Thoracic aorta (tissue), 2 donors: Measurements from ENCODE around the gene WIPF2. TPM values are rescaled to one million over a fixed set of nuclear protein-coding genes. Genes with fewer than 3 reads are reported as not detected.

Experiments used
- ATAC-seq: fragments of 150-250 bp; one replicate; pipeline ENCODE4 v1.8.0; 2017; ENCODE audit warnings: low read depth; ENCODE audit not compliant: insufficient number of reproducible peaks, low FRiP score
- DNase-seq: peaks from one replicate; pipeline ENCODE4 v3.0.0-alpha.2; 2020; ENCODE audit warnings: low spot score
- H3K27ac ChIP-seq, 2 donors: fragments of 200-600 bp; sonication (generic); 1 replicate in 1 of 2; 2 replicates in 1 of 2; pipeline ENCODE4 v1.5.1; 2016; ENCODE audit warnings: mild to moderate bottlenecking in 2 of 2, moderate library complexity in 2 of 2
- H3K27me3 ChIP-seq: fragments of 200-600 bp; sonication (generic); replicated peaks from 2 replicates; pipeline ENCODE4 v1.6.0; 2016; ENCODE audit warnings: mild to moderate bottlenecking; ENCODE audit not compliant: insufficient read depth
- H3K36me3 ChIP-seq: fragments of 200-600 bp; sonication (generic); one replicate; pipeline ENCODE4 v1.5.1; 2016
- H3K4me1 ChIP-seq, 2 donors: fragments of 200-600 bp; sonication (generic); 1 replicate in 1 of 2; 2 replicates in 1 of 2; pipeline versions ENCODE4 v1.5.1 to v1.6.0; 2016; ENCODE audit warnings: low read depth in 2 of 2, mild to moderate bottlenecking in 1 of 2; ENCODE audit not compliant: control insufficient read depth in 1 of 2
- H3K4me3 ChIP-seq: fragments of 200-600 bp; sonication (generic); 2 replicates; pipeline ENCODE4 v1.5.1; 2016; ENCODE audit warnings: mild to moderate bottlenecking
- H3K9me3 ChIP-seq: fragments of 200-600 bp; sonication (generic); 2 replicates; pipeline ENCODE4 v1.5.1; 2016
- CTCF ChIP-seq: fragments of 200-600 bp; sonication (generic); IDR thresholded peaks from one replicate; pipeline ENCODE4 v1.5.1; 2019; ENCODE audit warnings: antibody characterized with exemption
- total RNA-seq, 2 donors: library from RNA; depleted of rRNA; stranded (reverse); fragments of >200 nt; gene quantifications; one replicate each; pipeline versions ENCODE4 v1.1.0 to v1.2.3, GENCODE V29; 2016

The WIPF2 gene
- total RNA-seq, 2 donors from 2014 or later, result 8.9 to 14.0 TPM

GRCh38 chr17:40326832-40327199 lies 107.7 kb downstream of the WIPF2 start:
- peaks cover 86 to 99% of the 10 kb centered on the region in 2 donors for H3K4me1 ChIP-seq
- no peaks in the 10 kb centered on the region for H3K27me3 ChIP-seq
- ATAC-seq (no peak), DNase-seq (no peak)
- no peaks in the 10 kb centered on the region for H3K36me3 ChIP-seq
- H3K27ac ChIP-seq, result peak overlapping the region; percentile 60 to 67
- H3K4me3 ChIP-seq, result peak overlapping the region; percentile 29
- H3K9me3 ChIP-seq, result no peaks in the 10 kb centered on the region
- TF ChIP-seq CTCF, result no peak

DNA sequence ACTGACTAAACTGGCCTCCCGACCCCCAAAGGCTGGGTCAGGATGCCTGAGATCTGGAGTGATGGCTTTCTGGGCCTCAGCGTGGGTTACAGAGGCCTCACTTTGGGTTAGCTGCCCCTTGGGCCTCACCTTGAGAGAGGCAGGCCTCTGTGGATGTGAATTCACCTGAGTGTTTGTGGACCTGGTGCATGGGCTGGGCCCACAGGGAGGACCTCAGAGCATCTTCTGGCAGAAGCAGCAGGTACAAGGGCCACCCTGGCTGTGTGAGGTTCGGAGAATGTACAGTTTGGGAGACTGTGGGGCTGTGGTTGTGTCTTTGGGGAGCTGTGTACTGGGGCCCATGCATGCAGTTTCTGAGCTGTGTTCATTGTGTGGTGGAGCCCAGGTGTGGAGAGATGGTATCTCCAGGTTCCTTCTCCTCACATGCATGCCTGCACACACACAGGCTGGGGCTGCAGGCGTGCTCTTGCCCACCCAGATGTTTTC lies 108.2 kb downstream of the WIPF2 start:
- DNase-seq (no peak), ATAC-seq (no peak)
- Histone ChIP-seq H3K27ac (peak overlapping the region; percentile 60 to 67), H3K36me3 (no peaks in the 10 kb centered on the region), H3K4me3 (peak overlapping the region; percentile 29), H3K27me3 (no peaks in the 10 kb centered on the region), H3K4me1 (peaks cover 86 to 99% of the 10 kb centered on the region in 2 donors), H3K9me3 (no peaks in the 10 kb centered on the region)
- no peak for TF ChIP-seq CTCF

DNA sequence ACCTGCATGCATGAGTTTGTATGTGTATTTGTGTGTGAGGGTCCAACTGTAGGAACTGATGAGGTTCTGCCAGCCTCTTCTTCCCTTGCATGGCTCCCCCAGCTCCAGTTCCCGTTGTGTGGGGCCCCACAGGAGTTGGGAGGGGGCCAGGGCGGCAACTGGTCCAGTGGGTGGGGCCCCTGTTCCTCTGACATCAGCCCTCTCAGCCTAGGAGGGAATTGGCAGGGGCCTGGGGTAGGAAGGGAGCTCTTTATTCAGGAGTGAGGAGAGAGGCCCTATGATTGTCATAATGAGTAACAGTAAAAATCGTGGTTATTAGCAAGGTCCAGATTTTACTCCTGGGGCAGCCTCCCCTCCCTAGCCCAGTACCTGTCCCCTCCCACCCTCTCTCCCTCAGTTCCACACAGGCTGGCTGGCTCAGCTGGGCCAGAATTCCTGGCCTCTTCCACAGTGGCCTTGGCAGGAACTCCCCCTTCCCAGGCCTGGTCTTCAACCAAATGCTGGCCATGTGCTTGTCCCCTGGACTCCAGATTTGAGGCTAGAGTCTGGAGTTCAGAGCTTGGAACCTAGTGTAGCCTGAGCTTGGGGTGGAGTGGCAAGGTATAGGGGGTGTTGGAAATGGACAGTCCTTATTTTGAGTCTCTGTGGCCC lies 108.8 kb downstream of the WIPF2 start:
- Histone ChIP-seq H3K27ac (peak overlapping the region; percentile 60 to 67), H3K4me3 (no peak overlapping the region), H3K4me1 (peaks cover 91 to 99% of the 10 kb centered on the region in 2 donors), H3K27me3 (no peaks in the 10 kb centered on the region), H3K9me3 (no peaks in the 10 kb centered on the region), H3K36me3 (no peaks in the 10 kb centered on the region)
- no peak for DNase-seq
- no peak for ATAC-seq
- no peak for TF ChIP-seq CTCF

- Histone ChIP-seq H3K4me3 (no peak overlapping the region), H3K4me1 (peaks cover 91 to 99% of the 10 kb centered on the region in 2 donors), H3K27me3 (no peaks in the 10 kb centered on the region), H3K27ac (peak overlapping the region; percentile 60 to 67), H3K9me3 (no peaks in the 10 kb centered on the region), H3K36me3 (no peaks in the 10 kb centered on the region)
- ATAC-seq (no peak), DNase-seq (no peak)
- no peak for TF ChIP-seq CTCF
Observed at GRCh38 chr17:40328386-40328766, 109.3 kb downstream of the WIPF2 start.

DNA sequence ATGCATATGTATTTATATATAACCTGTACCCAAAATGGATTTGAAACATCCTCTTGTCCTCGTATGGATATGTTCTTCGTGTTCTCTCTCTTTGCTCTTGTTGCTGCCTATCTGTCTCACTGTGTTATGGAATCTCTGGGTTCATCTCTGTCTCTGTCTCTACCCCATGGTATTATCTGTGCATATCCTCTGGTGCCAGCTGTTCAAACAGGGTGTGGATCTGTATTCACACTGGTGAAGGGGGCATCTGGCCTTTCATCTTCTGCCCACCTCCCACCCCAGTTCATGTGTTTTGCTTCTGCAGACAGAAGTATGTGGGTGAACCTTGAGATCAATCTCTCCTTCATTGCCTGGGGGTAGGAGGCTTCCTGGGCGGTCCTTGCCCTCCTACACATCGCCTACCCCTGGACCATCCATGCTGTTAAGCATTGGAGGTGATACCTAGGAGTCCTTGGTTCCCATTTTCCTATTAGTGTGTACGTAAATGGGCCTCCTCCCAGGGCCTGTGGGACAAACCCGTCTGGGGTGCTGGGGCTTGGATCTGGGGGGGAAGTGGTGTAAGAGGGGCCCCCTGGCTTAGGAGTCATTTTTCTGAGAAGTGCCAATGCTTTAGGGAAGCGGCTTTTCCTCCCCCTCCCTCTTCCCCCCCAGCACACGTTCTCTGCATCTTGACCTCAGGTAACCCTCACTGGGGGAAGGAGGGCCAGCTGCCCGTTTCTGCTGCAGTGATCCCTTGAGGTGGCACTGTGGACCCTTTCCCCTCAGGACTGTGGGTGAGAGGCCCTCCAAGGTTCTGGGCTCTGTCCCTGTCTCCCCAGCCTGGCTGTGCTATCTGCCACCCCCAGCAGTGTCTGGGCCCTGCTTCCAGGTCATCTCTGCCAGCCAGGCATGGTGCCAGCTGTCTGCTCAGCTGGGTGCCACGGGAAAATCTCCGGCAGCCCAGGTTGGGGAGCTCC lies 111.0 kb downstream of the WIPF2 start:
- Histone ChIP-seq H3K4me3 (peak overlapping the region; percentile 33), H3K27me3 (no peaks in the 10 kb centered on the region), H3K4me1 (peaks cover 94 to 100% of the 10 kb centered on the region in 2 donors), H3K36me3 (no peaks in the 10 kb centered on the region), H3K27ac (peak overlapping the region; percentile 70 to 71), H3K9me3 (no peaks in the 10 kb centered on the region)
- DNase-seq, result no peak
- ATAC-seq, result no peak
- no peak for TF ChIP-seq CTCF
